NCI-H460 (cell line): Measurements from ENCODE around the gene GDPD2. TPM values are rescaled to one million over a fixed set of nuclear protein-coding genes. Genes with fewer than 3 reads are reported as not detected.

Source experiments
- DNase-seq: peaks from one replicate; pipeline ENCODE4 v3.0.0-alpha.2; 2016; ENCODE audit warnings: low read depth; ENCODE audit errors: extremely low read depth
- total RNA-seq: library from RNA; depleted of rRNA; stranded (reverse); fragments of >200 nt; shearing (Covaris generic); gene quantifications from 2 replicates; pipeline ENCODE4 v1.2.3, GENCODE V29; 2014

GDPD2 gene
- total RNA-seq, 1 experiment from 2014 or later, result not detected

DNA sequence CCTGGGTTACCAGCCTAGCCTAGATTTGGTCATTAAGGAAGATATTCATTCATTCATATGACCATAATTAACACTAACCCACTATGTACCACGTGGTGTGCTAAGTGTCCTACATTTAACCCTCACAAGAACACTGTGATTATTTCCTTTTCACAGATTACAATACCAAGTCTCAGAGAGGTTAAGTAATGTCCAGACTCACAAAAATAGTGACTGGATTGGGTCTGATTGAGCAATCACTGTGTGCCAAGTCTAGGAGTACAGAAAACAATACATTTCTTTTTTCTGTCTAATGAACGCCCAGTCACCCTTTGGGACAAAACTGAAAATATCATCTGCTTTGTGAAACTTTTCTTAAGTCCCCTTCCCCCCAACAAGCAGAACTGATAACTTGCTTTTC lies 13.9 kb downstream of the GDPD2 start:
- DNase-seq, result no peak

- DNase-seq, result no peak
These were observed 15.0 kb downstream of the GDPD2 start for GRCh38 chrX:70437921-70438665.

DNA sequence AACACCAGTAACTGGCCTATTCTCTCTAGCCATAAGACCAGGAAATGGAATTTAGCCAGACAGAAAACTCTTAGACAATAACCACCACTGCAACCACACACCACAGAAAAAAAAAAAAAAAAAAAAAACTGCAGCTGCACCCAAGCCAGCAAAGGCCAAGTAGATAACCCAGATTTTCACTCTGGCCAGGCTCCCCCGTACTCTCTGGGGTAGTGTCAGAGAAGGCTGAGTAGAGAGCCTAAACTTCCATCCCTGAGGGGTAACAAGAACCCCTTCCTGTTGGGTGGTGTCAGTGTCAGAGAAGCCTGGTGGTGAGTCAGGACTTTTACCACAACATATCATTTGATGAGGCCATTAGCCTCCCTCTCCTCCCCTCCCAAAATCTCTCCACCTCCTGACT lies 15.9 kb downstream of the GDPD2 start:
- DNase-seq, result no peak

GRCh38 chrX:70442224-70442623 lies 19.1 kb downstream of the GDPD2 start:
- DNase-seq, result no peak

DNA sequence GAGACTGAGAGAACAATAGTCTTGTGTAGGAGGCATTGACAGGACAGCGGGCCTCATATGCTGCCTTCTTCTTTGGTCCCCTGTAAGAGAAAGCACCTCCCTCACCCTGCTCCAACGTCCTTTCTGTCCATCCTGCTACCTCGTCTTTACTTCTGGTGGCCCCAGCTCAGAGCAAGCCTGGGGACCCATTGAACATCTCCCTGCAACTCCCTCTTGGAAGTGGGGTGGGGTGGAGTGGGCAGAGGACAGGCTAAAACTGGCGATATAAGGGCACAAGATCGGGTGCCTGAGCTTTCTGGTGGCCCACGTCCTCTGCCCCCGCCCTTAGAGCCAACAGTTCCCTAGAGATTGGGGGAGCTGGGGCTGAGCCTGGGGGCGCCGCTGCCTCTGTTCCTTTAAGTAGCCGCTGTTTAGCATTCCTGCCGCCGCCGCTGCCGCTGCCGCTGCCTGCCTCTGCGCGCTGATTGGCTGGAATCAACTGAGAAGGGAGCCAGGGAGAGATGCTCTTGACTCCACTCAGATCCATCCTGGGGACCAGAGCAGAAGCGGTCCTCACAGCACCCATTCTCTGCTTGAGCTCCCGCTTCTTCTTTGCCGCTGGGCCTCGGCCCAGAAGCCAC lies 21.3 kb downstream of the GDPD2 start, which contains the start of gene DLG3:
TSS of gene DLG3 (plus strand) at position 510 of the 620 bp plus-strand sequence. CDS start 367 bp downstream, outside the sequence.
- DNase-seq, result peak; percentile 29

DNA sequence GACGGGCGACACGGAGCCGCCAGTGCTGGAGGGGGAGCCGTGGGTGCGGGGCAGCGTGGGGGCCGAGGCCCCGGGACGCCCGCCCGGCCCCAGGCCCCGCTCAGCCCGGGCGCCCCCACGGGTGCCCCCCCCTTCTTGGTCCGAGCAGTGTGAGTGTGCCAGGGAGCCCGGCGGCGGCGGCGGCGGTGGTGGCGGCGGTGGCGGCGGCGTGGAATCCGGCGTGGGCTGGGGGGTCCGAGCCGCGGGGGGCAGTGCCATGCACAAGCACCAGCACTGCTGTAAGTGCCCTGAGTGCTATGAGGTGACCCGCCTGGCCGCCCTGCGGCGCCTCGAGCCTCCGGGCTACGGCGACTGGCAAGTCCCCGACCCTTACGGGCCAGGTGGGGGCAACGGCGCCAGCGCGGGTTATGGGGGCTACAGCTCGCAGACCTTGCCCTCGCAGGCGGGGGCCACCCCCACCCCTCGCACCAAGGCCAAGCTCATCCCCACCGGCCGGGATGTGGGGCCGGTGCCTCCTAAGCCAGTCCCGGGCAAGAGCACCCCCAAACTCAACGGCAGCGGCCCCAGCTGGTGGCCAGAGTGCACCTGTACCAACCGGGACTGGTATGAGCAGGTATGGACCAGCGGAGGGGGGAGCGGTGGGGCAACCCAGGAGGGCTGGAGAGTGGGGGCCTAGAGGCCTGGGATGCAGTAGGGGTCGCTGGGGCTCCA lies 22.0 kb downstream of the GDPD2 start:
- no peak for DNase-seq

- DNase-seq, result no peak
These were observed 22.8 kb downstream of the GDPD2 start for GRCh38 chrX:70445951-70446350.

GRCh38 chrX:70446380-70447350 lies 23.6 kb downstream of the GDPD2 start:
- no peak for DNase-seq

- no peak for DNase-seq
These were observed 26.4 kb downstream of the GDPD2 start for GRCh38 chrX:70449457-70449966.

GRCh38 chrX:70452143-70452733 lies 29.1 kb downstream of the GDPD2 start:
- DNase-seq, result peak; percentile 49

GRCh38 chrX:70453024-70453618 lies 30.0 kb downstream of the GDPD2 start:
- DNase-seq, result no peak

- DNase-seq, result peak; percentile 68
These were observed 31.6 kb downstream of the GDPD2 start for GRCh38 chrX:70454441-70455365.

- no peak for DNase-seq
These were observed 32.5 kb downstream of the GDPD2 start for GRCh38 chrX:70455366-70456202.

DNA sequence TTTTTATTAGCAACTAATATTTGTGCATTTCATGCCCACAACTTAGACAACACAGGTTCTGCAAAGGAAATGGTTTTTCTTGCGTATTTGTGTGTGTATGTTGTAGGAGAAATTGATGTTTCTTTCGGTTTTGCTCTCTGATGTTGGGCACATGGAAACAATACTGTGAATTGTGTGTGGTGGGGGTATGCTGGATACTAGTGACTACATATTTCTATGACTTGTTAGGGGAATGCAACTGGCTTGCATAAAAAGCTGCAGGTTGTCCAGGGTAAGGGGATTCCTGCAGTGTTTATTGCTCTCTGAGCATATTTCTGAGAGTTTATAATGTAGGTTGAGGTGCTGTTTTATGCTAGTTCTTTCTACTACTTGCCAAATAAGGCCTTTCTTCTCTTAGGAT lies 33.1 kb downstream of the GDPD2 start:
- DNase-seq, result no peak

- DNase-seq, result no peak
These were observed 37.9 kb downstream of the GDPD2 start for GRCh38 chrX:70461026-70461425.

DNA sequence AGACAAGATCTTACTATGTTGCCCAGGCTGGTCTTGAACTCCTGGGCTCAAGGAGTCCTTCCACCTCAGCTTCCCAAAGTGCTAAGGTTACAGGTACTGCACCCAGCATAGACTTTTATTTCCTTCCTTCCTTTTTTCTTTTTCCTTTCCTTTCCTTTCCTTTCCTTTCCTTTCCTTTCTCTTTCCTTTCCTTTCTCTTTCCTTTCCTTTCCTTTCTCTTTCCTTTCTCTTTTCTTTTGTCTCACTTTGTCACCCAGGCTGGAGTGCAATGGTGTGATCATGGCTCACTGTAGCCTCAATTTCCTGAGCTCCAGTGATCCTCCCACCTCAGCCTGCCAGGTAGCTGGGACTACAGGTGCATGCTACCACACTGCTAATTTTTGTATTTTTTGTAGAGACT lies 40.9 kb downstream of the GDPD2 start:
- no peak for DNase-seq

DNA sequence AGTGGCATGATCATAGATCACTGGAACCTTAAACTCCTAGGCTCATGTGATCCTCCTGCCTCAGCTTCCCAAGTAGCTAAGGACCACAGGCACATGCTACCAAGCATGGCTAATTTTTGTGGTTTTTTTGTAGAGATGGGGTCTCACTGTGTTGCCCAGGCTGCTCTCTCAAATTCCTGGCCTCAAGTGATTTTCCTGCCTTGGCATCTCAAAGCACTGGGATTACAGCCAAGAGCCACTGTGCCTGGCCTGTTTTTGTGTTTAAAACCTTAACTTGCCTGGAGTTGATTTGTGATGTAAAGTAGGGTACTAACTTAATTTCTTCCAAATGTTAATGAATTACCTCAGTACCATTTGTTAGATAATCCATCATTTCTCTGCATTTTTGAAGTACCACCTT lies 43.9 kb downstream of the GDPD2 start:
- DNase-seq, result no peak
